Liver (tissue), 3 donors: ENCODE measurements around the gene CCSER2.

Experiments
- EGR1 ChIP-seq, 2 donors: IDR thresholded peaks; 2 replicates each; pipeline ENCODE4 v1.6.1; 2016 to 2018; ENCODE audit warnings: antibody characterized with exemption in 2 of 2, low read depth in 2 of 2
- GABPA ChIP-seq, 2 donors: IDR thresholded peaks in 1 of 2; conservative IDR thresholded peaks in 1 of 2; 2 replicates each; pipeline ENCODE4 v1.6.1; 2016; ENCODE audit warnings: antibody characterized with exemption in 2 of 2, mild to moderate bottlenecking in 1 of 2, moderate library complexity in 1 of 2
- HNF4G ChIP-seq: IDR thresholded peaks from 2 replicates; pipeline ENCODE4 v1.6.1; 2016; ENCODE audit warnings: antibody characterized with exemption
- JUND ChIP-seq, 2 donors: IDR thresholded peaks; 2 replicates each; pipeline ENCODE4 v1.6.1; 2016; ENCODE audit warnings: antibody characterized with exemption in 2 of 2
- MAX ChIP-seq: IDR thresholded peaks from 2 replicates; pipeline ENCODE4 v1.6.1; 2016; ENCODE audit warnings: antibody characterized with exemption
- RXRA ChIP-seq, 2 donors: IDR thresholded peaks; 2 replicates each; pipeline ENCODE4 v1.6.1; 2017 to 2018; ENCODE audit warnings: antibody characterized with exemption in 2 of 2, mild to moderate bottlenecking in 1 of 2
- SP1 ChIP-seq: IDR thresholded peaks from 2 replicates; pipeline ENCODE4 v1.6.1; 2018; ENCODE audit warnings: antibody characterized with exemption, mild to moderate bottlenecking
- TAF1 ChIP-seq: conservative IDR thresholded peaks from 2 replicates; pipeline ENCODE4 v1.6.1; 2016; ENCODE audit warnings: antibody characterized with exemption, mild to moderate bottlenecking
- YY1 ChIP-seq: IDR thresholded peaks from 2 replicates; pipeline ENCODE4 v1.6.1; 2016; ENCODE audit warnings: antibody characterized with exemption, mild to moderate bottlenecking
- TF ChIP-seq, protein P1 (sequence below): fragments of 150-350 bp; IDR thresholded peaks from 2 replicates; pipeline ENCODE4 v1.5.1; 2017; ENCODE audit warnings: improper control_type of control experiment, low read depth, low read length; ENCODE audit not compliant: missing input control
- TF ChIP-seq, protein P2 (sequence below): IDR thresholded peaks from 2 replicates; pipeline ENCODE4 v1.6.1; 2016; ENCODE audit warnings: antibody characterized with exemption
- TF ChIP-seq, protein P3 (sequence below): IDR thresholded peaks from 2 replicates; pipeline ENCODE4 v1.6.1; 2016; ENCODE audit warnings: antibody characterized with exemption, mild to moderate bottlenecking
- TF ChIP-seq, protein P4 (sequence below): IDR thresholded peaks from 2 replicates; pipeline ENCODE4 v1.6.1; 2016; ENCODE audit warnings: antibody characterized with exemption
- donor health status: healthy.
- donor health status: healthy.

- TF ChIP-seq, protein P1, sequence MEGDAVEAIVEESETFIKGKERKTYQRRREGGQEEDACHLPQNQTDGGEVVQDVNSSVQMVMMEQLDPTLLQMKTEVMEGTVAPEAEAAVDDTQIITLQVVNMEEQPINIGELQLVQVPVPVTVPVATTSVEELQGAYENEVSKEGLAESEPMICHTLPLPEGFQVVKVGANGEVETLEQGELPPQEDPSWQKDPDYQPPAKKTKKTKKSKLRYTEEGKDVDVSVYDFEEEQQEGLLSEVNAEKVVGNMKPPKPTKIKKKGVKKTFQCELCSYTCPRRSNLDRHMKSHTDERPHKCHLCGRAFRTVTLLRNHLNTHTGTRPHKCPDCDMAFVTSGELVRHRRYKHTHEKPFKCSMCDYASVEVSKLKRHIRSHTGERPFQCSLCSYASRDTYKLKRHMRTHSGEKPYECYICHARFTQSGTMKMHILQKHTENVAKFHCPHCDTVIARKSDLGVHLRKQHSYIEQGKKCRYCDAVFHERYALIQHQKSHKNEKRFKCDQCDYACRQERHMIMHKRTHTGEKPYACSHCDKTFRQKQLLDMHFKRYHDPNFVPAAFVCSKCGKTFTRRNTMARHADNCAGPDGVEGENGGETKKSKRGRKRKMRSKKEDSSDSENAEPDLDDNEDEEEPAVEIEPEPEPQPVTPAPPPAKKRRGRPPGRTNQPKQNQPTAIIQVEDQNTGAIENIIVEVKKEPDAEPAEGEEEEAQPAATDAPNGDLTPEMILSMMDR, result no peak
- TF ChIP-seq, protein P2, sequence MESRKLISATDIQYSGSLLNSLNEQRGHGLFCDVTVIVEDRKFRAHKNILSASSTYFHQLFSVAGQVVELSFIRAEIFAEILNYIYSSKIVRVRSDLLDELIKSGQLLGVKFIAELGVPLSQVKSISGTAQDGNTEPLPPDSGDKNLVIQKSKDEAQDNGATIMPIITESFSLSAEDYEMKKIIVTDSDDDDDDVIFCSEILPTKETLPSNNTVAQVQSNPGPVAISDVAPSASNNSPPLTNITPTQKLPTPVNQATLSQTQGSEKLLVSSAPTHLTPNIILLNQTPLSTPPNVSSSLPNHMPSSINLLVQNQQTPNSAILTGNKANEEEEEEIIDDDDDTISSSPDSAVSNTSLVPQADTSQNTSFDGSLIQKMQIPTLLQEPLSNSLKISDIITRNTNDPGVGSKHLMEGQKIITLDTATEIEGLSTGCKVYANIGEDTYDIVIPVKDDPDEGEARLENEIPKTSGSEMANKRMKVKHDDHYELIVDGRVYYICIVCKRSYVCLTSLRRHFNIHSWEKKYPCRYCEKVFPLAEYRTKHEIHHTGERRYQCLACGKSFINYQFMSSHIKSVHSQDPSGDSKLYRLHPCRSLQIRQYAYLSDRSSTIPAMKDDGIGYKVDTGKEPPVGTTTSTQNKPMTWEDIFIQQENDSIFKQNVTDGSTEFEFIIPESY, result no peak
- TF ChIP-seq TAF1 (no peak), EGR1 (IDR thresholded peaks at IDR 0.05; ENCODE audit: low read depth in 2 of 2) (no peak), MAX (no peak), JUND (IDR thresholded peaks at IDR 0.05) (no peak), HNF4G (no peak), GABPA (IDR thresholded peaks at IDR 0.05 in 1 of 2, conservative IDR thresholded peaks at IDR 0.05 in 1 of 2) (no peak), RXRA (IDR thresholded peaks at IDR 0.05) (no peak), YY1 (no peak), SP1 (no peak)
- TF ChIP-seq, protein P3, sequence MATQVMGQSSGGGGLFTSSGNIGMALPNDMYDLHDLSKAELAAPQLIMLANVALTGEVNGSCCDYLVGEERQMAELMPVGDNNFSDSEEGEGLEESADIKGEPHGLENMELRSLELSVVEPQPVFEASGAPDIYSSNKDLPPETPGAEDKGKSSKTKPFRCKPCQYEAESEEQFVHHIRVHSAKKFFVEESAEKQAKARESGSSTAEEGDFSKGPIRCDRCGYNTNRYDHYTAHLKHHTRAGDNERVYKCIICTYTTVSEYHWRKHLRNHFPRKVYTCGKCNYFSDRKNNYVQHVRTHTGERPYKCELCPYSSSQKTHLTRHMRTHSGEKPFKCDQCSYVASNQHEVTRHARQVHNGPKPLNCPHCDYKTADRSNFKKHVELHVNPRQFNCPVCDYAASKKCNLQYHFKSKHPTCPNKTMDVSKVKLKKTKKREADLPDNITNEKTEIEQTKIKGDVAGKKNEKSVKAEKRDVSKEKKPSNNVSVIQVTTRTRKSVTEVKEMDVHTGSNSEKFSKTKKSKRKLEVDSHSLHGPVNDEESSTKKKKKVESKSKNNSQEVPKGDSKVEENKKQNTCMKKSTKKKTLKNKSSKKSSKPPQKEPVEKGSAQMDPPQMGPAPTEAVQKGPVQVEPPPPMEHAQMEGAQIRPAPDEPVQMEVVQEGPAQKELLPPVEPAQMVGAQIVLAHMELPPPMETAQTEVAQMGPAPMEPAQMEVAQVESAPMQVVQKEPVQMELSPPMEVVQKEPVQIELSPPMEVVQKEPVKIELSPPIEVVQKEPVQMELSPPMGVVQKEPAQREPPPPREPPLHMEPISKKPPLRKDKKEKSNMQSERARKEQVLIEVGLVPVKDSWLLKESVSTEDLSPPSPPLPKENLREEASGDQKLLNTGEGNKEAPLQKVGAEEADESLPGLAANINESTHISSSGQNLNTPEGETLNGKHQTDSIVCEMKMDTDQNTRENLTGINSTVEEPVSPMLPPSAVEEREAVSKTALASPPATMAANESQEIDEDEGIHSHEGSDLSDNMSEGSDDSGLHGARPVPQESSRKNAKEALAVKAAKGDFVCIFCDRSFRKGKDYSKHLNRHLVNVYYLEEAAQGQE, result no peak
- TF ChIP-seq, protein P4, sequence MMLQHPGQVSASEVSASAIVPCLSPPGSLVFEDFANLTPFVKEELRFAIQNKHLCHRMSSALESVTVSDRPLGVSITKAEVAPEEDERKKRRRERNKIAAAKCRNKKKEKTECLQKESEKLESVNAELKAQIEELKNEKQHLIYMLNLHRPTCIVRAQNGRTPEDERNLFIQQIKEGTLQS, result no peak
Measured at GRCh38 chr10:84511709-84512285, 183.4 kb downstream of the CCSER2 start.
